Fibroblast of lung (primary cell): ENCODE measurements around the gene DYNLT4. TPM values are rescaled to one million over a fixed set of nuclear protein-coding genes. Genes with fewer than 3 reads are reported as not detected.
A peak's percentile ranks its signal among the peaks of the same experiment; 100 is the strongest.

Experiments
- DNase-seq, 2 donors: peaks; one replicate each; pipeline versions ENCODE4 v3.0.0 to v3.0.0-alpha.2; 2010; ENCODE audit warnings: low read depth in 2 of 2
- H2AFZ ChIP-seq: 2 replicates; pipeline ENCODE4 v1.5.1; 2012; ENCODE audit warnings: low read length, control low read depth, inconsistent platforms
- H3K27ac ChIP-seq: 2 replicates; pipeline ENCODE4 v1.5.1; 2011; ENCODE audit warnings: low read length, control low read depth; ENCODE audit not compliant: insufficient read depth
- H3K27me3 ChIP-seq: 2 replicates; pipeline ENCODE4 v1.5.1; 2011; ENCODE audit warnings: mild to moderate bottlenecking, low read length; ENCODE audit not compliant: control insufficient read depth, insufficient read depth
- H3K36me3 ChIP-seq: 2 replicates; pipeline ENCODE4 v1.5.1; 2011; ENCODE audit warnings: low read length; ENCODE audit not compliant: control insufficient read depth, insufficient read depth
- H3K4me1 ChIP-seq: 2 replicates; pipeline ENCODE4 v1.5.1; 2011; ENCODE audit warnings: low read length; ENCODE audit not compliant: control insufficient read depth, insufficient read depth; ENCODE audit errors: extremely low read depth
- H3K4me2 ChIP-seq: 2 replicates; pipeline ENCODE4 v1.5.1; 2011; ENCODE audit warnings: low read length, control low read depth; ENCODE audit not compliant: insufficient read depth; ENCODE audit errors: extremely low read depth
- H3K4me3 ChIP-seq, 4 experiments: fragments of 200-600 bp in 1 of 4; sonication (generic) in 1 of 4; replicated peaks in 1 of 4; 2 replicates each; pipeline ENCODE4 v1.5.1; 2011 to 2016; ENCODE audit warnings: low read length in 4 of 4, low read depth in 3 of 4, mild to moderate bottlenecking in 3 of 4, control low read depth in 2 of 4, inconsistent platforms in 1 of 4, mixed read lengths in 1 of 4; ENCODE audit not compliant: insufficient read depth in 1 of 4; ENCODE audit errors: control extremely low read depth in 1 of 4
- H3K79me2 ChIP-seq: 2 replicates; pipeline ENCODE4 v1.5.1; 2012; ENCODE audit warnings: mild to moderate bottlenecking, low read length, inconsistent platforms; ENCODE audit not compliant: control insufficient read depth, insufficient read depth
- H3K9ac ChIP-seq: 2 replicates; pipeline ENCODE4 v1.5.1; 2011; ENCODE audit warnings: mild to moderate bottlenecking, low read length, control low read depth; ENCODE audit not compliant: insufficient read depth
- H3K9me3 ChIP-seq: 2 replicates; pipeline ENCODE4 v1.5.1; 2012; ENCODE audit warnings: low read depth, low read length; ENCODE audit not compliant: control insufficient read depth, insufficient read depth
- H4K20me1 ChIP-seq: 2 replicates; pipeline ENCODE4 v1.5.1; 2011; ENCODE audit warnings: low read length; ENCODE audit not compliant: control insufficient read depth, insufficient read depth; ENCODE audit errors: extremely low read depth
- EZH2 ChIP-seq: IDR thresholded peaks from 2 replicates; pipeline ENCODE4 v1.5.1; 2012; ENCODE audit warnings: low read length, control low read depth, mild to moderate bottlenecking; ENCODE audit errors: missing control alignments
- polyA minus RNA-seq: library from RNA; depleted of rRNA, polyadenylated mRNA; stranded (reverse); fragments of >200 nt; gene quantifications from 2 replicates; pipeline ENCODE4 v1.2.3, GENCODE V29; 2011; ENCODE audit warnings: low replicate concordance
- polyA plus RNA-seq, 2 donors: library from polyadenylated mRNA; depleted of rRNA in 1 of 2; stranded (reverse) in 1 of 2; unstranded in 1 of 2; fragments of >200 nt; gene quantifications; 2 replicates each; pipeline ENCODE4 v1.2.1, GENCODE V29; 2011 to 2012; ENCODE audit warnings: missing spikeins in 1 of 2
- total RNA-seq: library from RNA; depleted of rRNA; stranded (reverse); fragments of >200 nt; gene quantifications from 2 replicates; pipeline ENCODE4 v1.2.1, GENCODE V29; 2014
- TF ChIP-seq, protein P1 (sequence below), 2 donors: IDR thresholded peaks in 1 of 2; conservative IDR thresholded peaks in 1 of 2; 1 replicate in 1 of 2; 2 replicates in 1 of 2; pipeline ENCODE4 v1.5.1; 2011 to 2012; ENCODE audit warnings: low read length in 2 of 2, control low read depth in 1 of 2, inconsistent platforms in 1 of 2, low read depth in 1 of 2, mild to moderate bottlenecking in 1 of 2

The DYNLT4 gene, protein sequence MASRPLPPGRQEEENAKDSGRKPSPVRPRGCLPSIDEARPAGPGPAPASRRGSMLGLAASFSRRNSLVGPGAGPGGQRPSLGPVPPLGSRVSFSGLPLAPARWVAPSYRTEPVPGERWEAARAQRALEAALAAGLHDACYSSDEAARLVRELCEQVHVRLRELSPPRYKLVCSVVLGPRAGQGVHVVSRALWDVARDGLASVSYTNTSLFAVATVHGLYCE
- total RNA-seq (0.51 and 0.66 TPM in 2 replicates), polyA plus RNA-seq (not detected in 2 replicates), polyA minus RNA-seq (not detected in 2 replicates)
- 0.19 and 0.37 TPM in 2 replicates for polyA plus RNA-seq (2012)

DNA sequence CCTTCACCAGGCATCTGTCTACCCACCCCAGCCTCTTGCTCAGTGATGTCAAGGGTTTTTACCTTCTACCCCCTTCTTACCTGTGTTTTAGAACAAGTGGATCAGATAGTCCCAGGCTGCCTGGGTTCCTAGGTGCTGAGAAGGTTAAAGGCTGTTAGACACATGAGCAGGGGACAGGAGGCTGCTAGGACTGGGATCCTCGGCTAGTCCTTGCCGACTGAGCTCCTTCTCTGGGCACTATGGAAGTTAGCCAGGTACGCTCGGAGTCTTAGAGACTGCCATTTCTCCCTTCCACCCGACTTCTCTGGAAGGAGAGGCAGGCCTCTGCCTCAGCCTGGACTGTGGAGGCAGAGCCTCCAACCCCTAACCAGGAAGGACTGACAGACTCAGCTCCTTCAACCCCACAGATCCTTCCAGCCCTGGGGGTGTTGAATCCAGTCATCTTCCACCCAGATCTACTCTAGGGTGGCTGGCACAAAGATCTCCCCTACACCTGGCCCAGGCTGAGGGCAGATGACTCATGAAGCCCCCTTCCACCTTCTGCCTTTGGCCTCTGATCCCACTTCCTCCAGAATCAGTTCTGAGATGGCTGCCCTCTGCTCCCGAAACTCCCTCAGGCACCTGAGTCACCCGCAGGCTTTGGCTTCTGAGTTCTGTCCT lies at the start of gene DYNLT4:
Gene DYNLT4 (minus strand): TSS at position 648 of the 660 bp plus-strand sequence. CDS start 683 bp downstream, outside the sequence.
- DNase-seq: no peak
- Histone ChIP-seq H3K9ac (peak within 1 kb of the TSS; percentile 92), H3K9me3 (no peaks in the 10 kb centered on the region), H3K27ac (peak within 1 kb of the TSS; percentile 100), H3K4me2 (peak within 1 kb of the TSS; percentile 93), H3K4me3 (peak within 1 kb of the TSS; percentile 3 to 64 (median 36)), H3K79me2 (peaks cover 50% of the 10 kb centered on the region), H4K20me1 (no peaks in the 10 kb centered on the region), H3K4me1 (peaks cover 76% of the 10 kb centered on the region), H2AFZ (no peak within 1 kb of the TSS), H3K36me3 (peaks cover 43% of the 10 kb centered on the region), H3K27me3 (no peaks in the 10 kb centered on the region)
- no peak for TF ChIP-seq EZH2
- TF ChIP-seq, protein P1, sequence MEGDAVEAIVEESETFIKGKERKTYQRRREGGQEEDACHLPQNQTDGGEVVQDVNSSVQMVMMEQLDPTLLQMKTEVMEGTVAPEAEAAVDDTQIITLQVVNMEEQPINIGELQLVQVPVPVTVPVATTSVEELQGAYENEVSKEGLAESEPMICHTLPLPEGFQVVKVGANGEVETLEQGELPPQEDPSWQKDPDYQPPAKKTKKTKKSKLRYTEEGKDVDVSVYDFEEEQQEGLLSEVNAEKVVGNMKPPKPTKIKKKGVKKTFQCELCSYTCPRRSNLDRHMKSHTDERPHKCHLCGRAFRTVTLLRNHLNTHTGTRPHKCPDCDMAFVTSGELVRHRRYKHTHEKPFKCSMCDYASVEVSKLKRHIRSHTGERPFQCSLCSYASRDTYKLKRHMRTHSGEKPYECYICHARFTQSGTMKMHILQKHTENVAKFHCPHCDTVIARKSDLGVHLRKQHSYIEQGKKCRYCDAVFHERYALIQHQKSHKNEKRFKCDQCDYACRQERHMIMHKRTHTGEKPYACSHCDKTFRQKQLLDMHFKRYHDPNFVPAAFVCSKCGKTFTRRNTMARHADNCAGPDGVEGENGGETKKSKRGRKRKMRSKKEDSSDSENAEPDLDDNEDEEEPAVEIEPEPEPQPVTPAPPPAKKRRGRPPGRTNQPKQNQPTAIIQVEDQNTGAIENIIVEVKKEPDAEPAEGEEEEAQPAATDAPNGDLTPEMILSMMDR (conservative IDR thresholded peaks at IDR 0.05 in 1 of 2, IDR thresholded peaks at IDR 0.05 in 1 of 2; ENCODE audit: low read depth in 1 of 2, low read length in 2 of 2): no peak

DNA sequence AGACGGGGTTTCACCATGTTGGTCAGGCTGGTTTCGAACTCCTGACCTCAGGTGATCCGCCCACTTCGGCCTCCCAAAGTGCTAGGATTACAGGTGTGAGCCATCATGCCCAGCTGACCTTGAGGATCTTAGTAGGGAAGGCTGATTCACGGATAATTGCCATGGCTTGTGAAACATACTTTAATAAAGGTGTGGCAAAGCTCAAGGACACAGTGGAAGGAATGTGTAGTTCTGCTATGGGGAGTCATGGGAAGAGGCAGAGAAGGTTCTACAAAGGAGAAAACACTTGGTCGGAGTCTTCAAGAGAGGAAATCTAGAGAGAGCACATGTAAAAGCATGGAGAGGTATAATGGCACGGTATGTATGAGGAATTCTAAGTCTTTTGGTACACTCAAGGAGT lies 48.6 kb upstream of the DYNLT4 start:
- Histone ChIP-seq H3K9ac (no peak overlapping the region), H3K27ac (no peak overlapping the region), H3K79me2 (no peaks in the 10 kb centered on the region), H3K36me3 (peaks cover 2% of the 10 kb centered on the region), H3K4me2 (no peak overlapping the region), H3K27me3 (no peaks in the 10 kb centered on the region), H3K9me3 (no peaks in the 10 kb centered on the region), H3K4me3 (no peak overlapping the region), H3K4me1 (no peaks in the 10 kb centered on the region), H2AFZ (no peak overlapping the region), H4K20me1 (no peaks in the 10 kb centered on the region)
- TF ChIP-seq, protein P1 (conservative IDR thresholded peaks at IDR 0.05 in 1 of 2, IDR thresholded peaks at IDR 0.05 in 1 of 2; ENCODE audit: low read depth in 1 of 2, low read length in 2 of 2): no peak
- TF ChIP-seq EZH2: no peak
- no peak for DNase-seq

DNA sequence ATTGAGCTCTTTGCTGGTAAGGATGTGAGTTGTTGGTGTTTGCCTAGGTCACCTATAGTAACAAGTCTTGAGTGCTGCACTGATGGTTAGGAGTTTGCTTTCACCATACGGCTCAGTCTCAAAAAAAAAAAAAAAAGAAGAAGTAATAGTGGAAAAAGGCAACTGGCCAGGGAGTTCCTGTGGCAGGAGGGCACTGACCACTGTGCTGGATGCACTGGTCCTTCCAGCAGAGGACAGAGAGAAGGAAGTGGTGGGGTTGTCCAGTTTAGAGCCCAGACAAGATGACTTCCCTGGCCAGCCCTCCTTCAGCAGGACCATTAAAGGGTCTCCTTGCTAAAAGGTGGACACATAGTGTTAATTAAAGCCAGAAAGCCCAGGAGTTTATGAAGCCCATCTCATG lies 47.8 kb upstream of the DYNLT4 start:
- H3K4me1 ChIP-seq: no peaks in the 10 kb centered on the region
- TF ChIP-seq EZH2: no peak
- TF ChIP-seq, protein P1 (conservative IDR thresholded peaks at IDR 0.05 in 1 of 2, IDR thresholded peaks at IDR 0.05 in 1 of 2; ENCODE audit: low read depth in 1 of 2, low read length in 2 of 2): no peak
- no peaks in the 10 kb centered on the region for H3K9me3 ChIP-seq
- H3K4me2 ChIP-seq: no peak overlapping the region
- no peaks in the 10 kb centered on the region for H4K20me1 ChIP-seq
- H3K79me2 ChIP-seq: no peaks in the 10 kb centered on the region
- H3K27ac ChIP-seq: no peak overlapping the region
- H3K4me3 ChIP-seq: no peak overlapping the region
- peaks cover 2% of the 10 kb centered on the region for H3K36me3 ChIP-seq
- no peaks in the 10 kb centered on the region for H3K27me3 ChIP-seq
- no peak overlapping the region for H2AFZ ChIP-seq
- DNase-seq: no peak
- H3K9ac ChIP-seq: no peak overlapping the region
